Measurements from ENCODE around the gene NABP2.

- TF ChIP-seq CTCF (conservative IDR thresholded peaks at IDR 0.05 in 1 of 2, IDR thresholded peaks at IDR 0.05 in 1 of 2; ENCODE audit: low read depth in 1 of 2, low read length in 2 of 2) = no peak
- TF ChIP-seq EZH2 (IDR thresholded peaks at IDR 0.05; ENCODE audit: low read length, missing control alignments) = no peak
Measured at GRCh38 chr12:56267443-56268071, 43.4 kb downstream of the NABP2 start.
